Measurements from ENCODE around the gene SUMF1. TPM values are rescaled to one million over a fixed set of nuclear protein-coding genes. Genes with fewer than 3 reads are reported as not detected.

Gene SUMF1
- total and polyA plus RNA-seq, 2 of the 13 experiments (the other 11 are each of a cell fraction or from before 2014, with no cell fraction given), result 18.5 to 28.9 TPM

DNA sequence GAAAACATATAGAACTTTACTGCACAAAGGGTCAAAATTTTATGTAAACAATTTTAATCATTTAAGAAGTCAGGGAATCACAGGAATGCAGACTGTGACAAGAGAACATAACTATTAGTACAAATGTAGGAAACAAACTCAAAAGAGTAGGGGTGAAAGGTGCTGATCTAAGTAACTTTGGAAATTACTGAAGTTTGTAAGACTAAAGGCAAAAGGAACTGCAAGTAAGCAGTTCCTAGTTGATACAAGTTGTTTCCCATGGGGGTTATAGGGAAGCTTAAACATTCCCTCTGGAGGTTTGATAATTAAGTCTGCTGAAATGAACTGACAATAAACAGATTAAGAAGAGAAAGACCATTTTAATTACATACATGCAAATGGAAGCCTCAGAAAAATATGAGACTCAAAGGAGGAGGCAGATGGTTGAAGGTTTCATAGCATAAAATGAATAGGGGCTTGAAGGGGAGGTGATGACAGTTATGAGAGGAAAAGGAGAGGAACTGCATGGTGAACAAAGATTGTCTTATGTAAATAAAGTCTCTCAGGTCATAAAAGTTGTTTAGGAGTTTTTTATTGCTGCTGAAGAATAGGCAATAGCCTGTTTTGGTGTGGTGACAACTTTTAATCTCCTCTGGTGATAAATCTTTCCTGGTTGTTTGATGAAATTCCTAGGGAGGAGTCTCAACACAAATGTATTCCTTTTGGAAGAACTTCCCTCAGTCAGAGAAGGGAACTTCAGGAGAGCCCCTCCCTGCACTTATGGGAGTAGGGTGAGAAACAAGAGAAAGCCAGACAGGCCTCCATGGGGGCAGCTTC, 146.8 kb downstream of the SUMF1 start:
- POLR2A ChIA-PET, result no interaction called here
- Histone ChIP-seq H3K9me3 (ENCODE audit: low read length) (no peaks in the 10 kb centered on the region), H4K20me1 (ENCODE audit: insufficient read depth, low read length) (no peaks in the 10 kb centered on the region), H3K36me3 (replicated peaks in 1 of 2; ENCODE audit: control insufficient read depth in 1 of 2, insufficient read depth in 2 of 2, low read length in 2 of 2) (peaks cover 0 to 9% of the 10 kb centered on the region in 2 experiments; a peak in 1 of 5 replicates), H3K79me2 (ENCODE audit: insufficient read depth, low read length) (no peaks in the 10 kb centered on the region), H3K9ac (ENCODE audit: insufficient read depth, low read depth, low read length) (no peak overlapping the region), H2AFZ (ENCODE audit: low read length) (no peak overlapping the region), H3K4me2 (ENCODE audit: low read depth, low read length) (no peak overlapping the region), H3K4me1 (ENCODE audit: insufficient read depth, low read length) (no peaks in the 10 kb centered on the region), H3K27me3 (ENCODE audit: control insufficient read depth in 1 of 2, insufficient read depth in 2 of 2, low read length in 2 of 2) (no peaks in the 10 kb centered on the region), H3K27ac (ENCODE audit: extremely low read length, insufficient read depth, low read length) (no peak overlapping the region), H3K4me3 (replicated peaks in 1 of 3; ENCODE audit: insufficient read depth in 1 of 3, low read depth in 2 of 3, low read length in 3 of 3) (no peak overlapping the region)
- BruUV-seq (replicated peaks), result no TSS peak
- no peak for DNase-seq (ENCODE audit: low spot score)
- intact Hi-C loops (cut with micrococcal nuclease; ENCODE audit: unreplicated experiment) (no loop called here), in situ Hi-C loops (cut with HindIII; ENCODE audit: extremely low pct_ligation_motif_present, low pct_unique_long_range_greater_than_20kb) (no loop called here)
- no peak for ATAC-seq
- CTCF ChIA-PET (ENCODE audit: low intra/inter-chr PET ratio, low total read pairs), result no interaction called here
- TF ChIP-seq PITX1 (CRISPR knock-in tag; IDR thresholded peaks at IDR 0.05), result no peak
- no peak for TF ChIP-seq DNMT3B (CRISPR knock-in tag; conservative IDR thresholded peaks at IDR 0.05)
- TF ChIP-seq, protein P1, sequence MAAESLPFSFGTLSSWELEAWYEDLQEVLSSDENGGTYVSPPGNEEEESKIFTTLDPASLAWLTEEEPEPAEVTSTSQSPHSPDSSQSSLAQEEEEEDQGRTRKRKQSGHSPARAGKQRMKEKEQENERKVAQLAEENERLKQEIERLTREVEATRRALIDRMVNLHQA (CRISPR knock-in tag; IDR thresholded peaks at IDR 0.05), result no peak
- TF ChIP-seq, protein P2, sequence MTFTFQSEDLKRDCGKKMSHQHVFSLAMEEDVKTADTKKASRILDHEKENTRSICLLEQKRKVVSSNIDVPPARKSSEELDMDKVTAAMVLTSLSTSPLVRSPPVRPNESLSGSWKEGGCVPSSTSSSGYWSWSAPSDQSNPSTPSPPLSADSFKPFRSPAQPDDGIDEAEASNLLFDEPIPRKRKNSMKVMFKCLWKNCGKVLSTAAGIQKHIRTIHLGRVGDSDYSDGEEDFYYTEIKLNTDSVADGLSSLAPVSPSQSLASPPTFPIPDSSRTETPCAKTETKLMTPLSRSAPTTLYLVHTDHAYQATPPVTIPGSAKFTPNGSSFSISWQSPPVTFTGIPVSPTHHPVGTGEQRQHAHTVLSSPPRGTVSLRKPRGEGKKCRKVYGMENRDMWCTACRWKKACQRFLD (CRISPR knock-in tag; IDR thresholded peaks at IDR 0.05; ENCODE audit: borderline replicate concordance), result no peak
- TF ChIP-seq, protein P3, sequence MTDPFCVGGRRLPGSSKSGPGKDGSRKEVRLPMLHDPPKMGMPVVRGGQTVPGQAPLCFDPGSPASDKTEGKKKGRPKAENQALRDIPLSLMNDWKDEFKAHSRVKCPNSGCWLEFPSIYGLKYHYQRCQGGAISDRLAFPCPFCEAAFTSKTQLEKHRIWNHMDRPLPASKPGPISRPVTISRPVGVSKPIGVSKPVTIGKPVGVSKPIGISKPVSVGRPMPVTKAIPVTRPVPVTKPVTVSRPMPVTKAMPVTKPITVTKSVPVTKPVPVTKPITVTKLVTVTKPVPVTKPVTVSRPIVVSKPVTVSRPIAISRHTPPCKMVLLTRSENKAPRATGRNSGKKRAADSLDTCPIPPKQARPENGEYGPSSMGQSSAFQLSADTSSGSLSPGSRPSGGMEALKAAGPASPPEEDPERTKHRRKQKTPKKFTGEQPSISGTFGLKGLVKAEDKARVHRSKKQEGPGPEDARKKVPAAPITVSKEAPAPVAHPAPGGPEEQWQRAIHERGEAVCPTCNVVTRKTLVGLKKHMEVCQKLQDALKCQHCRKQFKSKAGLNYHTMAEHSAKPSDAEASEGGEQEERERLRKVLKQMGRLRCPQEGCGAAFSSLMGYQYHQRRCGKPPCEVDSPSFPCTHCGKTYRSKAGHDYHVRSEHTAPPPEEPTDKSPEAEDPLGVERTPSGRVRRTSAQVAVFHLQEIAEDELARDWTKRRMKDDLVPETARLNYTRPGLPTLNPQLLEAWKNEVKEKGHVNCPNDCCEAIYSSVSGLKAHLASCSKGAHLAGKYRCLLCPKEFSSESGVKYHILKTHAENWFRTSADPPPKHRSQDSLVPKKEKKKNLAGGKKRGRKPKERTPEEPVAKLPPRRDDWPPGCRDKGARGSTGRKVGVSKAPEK (CRISPR knock-in tag; IDR thresholded peaks at IDR 0.05; ENCODE audit: borderline replicate concordance), result no peak
- TF ChIP-seq CBX2 (IDR thresholded peaks at IDR 0.05; ENCODE audit: low read depth, low read length), result no peak
- TF ChIP-seq CBX2 (CRISPR knock-in tag; IDR thresholded peaks at IDR 0.05; ENCODE audit: low read depth), result no peak
- TF ChIP-seq ADNP (CRISPR knock-in tag; IDR thresholded peaks at IDR 0.05), result no peak
- TF ChIP-seq, protein P4, sequence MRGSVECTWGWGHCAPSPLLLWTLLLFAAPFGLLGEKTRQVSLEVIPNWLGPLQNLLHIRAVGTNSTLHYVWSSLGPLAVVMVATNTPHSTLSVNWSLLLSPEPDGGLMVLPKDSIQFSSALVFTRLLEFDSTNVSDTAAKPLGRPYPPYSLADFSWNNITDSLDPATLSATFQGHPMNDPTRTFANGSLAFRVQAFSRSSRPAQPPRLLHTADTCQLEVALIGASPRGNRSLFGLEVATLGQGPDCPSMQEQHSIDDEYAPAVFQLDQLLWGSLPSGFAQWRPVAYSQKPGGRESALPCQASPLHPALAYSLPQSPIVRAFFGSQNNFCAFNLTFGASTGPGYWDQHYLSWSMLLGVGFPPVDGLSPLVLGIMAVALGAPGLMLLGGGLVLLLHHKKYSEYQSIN (CRISPR knock-in tag; IDR thresholded peaks at IDR 0.05; ENCODE audit: borderline replicate concordance), result no peak
- FAIRE-seq, result no peak
